SK-N-SH treated with all-trans-retinoic acid at 6 μM for 48 hours (cell line): ENCODE measurements around the gene PRKCZ.

ENCODE experiments used
- BACH2 ChIP-seq: fragments of 250-450 bp; sonication (Bioruptor Pico); IDR thresholded peaks from 2 replicates; pipeline ENCODE4 v1.9.0; 2021; ENCODE audit warnings: mild to moderate bottlenecking, borderline replicate concordance
- ISL1 ChIP-seq: fragments of 250-450 bp; sonication (Bioruptor Pico); IDR thresholded peaks from 2 replicates; pipeline ENCODE4 v2.1.2; 2022; ENCODE audit warnings: mild to moderate bottlenecking, moderate library complexity
- SNAI2 ChIP-seq: fragments of 250-450 bp; sonication (Bioruptor Pico); IDR thresholded peaks from 2 replicates; pipeline ENCODE4 v1.5.0; 2020; ENCODE audit warnings: mild to moderate bottlenecking, moderate library complexity
- ZFP3 ChIP-seq: fragments of 250-450 bp; sonication (Bioruptor Pico); IDR thresholded peaks from 2 replicates; pipeline ENCODE4 v1.5.0; 2020; ENCODE audit warnings: mild to moderate bottlenecking, moderate library complexity
- TF ChIP-seq, protein P1 (sequence below): fragments of 250-450 bp; sonication (Bioruptor Pico); IDR thresholded peaks from 2 replicates; pipeline ENCODE4 v1.5.0; 2020; ENCODE audit warnings: mild to moderate bottlenecking, moderate library complexity
- TF ChIP-seq, protein P2 (sequence below): fragments of 250-450 bp; sonication (Bioruptor Pico); IDR thresholded peaks from 2 replicates; pipeline ENCODE4 v1.5.1; 2021; ENCODE audit warnings: mild to moderate bottlenecking, moderate library complexity

DNA sequence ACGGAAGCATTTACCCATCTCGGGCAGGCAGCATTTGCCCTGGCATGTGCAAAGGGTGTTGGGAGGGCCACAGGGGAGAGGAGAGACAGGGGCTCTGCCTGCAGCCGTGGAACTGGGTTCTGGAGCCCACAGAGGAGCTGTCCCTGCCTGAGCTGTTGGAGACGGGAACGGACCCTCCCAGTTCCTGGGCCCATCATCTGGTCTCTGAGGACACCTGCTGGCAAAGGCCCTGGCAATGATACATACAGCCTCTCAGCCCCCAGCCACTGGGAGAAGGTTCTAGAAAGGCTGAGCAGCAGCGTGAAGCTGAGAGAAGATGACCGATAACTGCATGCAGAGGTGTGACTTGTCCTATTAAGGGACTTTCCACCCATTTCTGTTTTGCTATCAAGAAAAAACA is 113.0 kb downstream of the PRKCZ start:
- TF ChIP-seq ISL1 (CRISPR knock-in tag) = no peak
- TF ChIP-seq, protein P1, sequence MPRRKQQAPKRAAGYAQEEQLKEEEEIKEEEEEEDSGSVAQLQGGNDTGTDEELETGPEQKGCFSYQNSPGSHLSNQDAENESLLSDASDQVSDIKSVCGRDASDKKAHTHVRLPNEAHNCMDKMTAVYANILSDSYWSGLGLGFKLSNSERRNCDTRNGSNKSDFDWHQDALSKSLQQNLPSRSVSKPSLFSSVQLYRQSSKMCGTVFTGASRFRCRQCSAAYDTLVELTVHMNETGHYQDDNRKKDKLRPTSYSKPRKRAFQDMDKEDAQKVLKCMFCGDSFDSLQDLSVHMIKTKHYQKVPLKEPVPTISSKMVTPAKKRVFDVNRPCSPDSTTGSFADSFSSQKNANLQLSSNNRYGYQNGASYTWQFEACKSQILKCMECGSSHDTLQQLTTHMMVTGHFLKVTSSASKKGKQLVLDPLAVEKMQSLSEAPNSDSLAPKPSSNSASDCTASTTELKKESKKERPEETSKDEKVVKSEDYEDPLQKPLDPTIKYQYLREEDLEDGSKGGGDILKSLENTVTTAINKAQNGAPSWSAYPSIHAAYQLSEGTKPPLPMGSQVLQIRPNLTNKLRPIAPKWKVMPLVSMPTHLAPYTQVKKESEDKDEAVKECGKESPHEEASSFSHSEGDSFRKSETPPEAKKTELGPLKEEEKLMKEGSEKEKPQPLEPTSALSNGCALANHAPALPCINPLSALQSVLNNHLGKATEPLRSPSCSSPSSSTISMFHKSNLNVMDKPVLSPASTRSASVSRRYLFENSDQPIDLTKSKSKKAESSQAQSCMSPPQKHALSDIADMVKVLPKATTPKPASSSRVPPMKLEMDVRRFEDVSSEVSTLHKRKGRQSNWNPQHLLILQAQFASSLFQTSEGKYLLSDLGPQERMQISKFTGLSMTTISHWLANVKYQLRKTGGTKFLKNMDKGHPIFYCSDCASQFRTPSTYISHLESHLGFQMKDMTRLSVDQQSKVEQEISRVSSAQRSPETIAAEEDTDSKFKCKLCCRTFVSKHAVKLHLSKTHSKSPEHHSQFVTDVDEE = no peak
- TF ChIP-seq ZFP3 (CRISPR knock-in tag) = no peak
- no peak for TF ChIP-seq BACH2
- TF ChIP-seq, protein P2, sequence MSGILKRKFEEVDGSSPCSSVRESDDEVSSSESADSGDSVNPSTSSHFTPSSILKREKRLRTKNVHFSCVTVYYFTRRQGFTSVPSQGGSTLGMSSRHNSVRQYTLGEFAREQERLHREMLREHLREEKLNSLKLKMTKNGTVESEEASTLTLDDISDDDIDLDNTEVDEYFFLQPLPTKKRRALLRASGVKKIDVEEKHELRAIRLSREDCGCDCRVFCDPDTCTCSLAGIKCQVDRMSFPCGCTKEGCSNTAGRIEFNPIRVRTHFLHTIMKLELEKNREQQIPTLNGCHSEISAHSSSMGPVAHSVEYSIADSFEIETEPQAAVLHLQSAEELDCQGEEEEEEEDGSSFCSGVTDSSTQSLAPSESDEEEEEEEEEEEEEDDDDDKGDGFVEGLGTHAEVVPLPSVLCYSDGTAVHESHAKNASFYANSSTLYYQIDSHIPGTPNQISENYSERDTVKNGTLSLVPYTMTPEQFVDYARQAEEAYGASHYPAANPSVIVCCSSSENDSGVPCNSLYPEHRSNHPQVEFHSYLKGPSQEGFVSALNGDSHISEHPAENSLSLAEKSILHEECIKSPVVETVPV (CRISPR knock-in tag) = no peak
- no peak for TF ChIP-seq SNAI2 (CRISPR knock-in tag)
